HG02870 (cell line): Measurements from ENCODE around the gene CRTAC1.

ENCODE experiments used
- ATAC-seq: cut with Tn5 transposase; IDR thresholded peaks from one replicate; pipeline ENCODE4 v1.9.1; 2021; ENCODE audit warnings: mild to moderate bottlenecking, moderate library complexity; ENCODE audit not compliant: unreplicated experiment

Gene CRTAC1

GRCh38 chr10:97818572-97818971 lies 211.8 kb downstream of the CRTAC1 start:
- no peak for ATAC-seq

GRCh38 chr10:97816609-97817008 lies 213.8 kb downstream of the CRTAC1 start:
- no peak for ATAC-seq
